Measurements from ENCODE around the gene DENND4B. TPM values are rescaled to one million over a fixed set of nuclear protein-coding genes. Genes with fewer than 3 reads are reported as not detected.

DENND4B gene
- total and polyA plus RNA-seq, 9 of the 15 experiments (the other 6 are each of a cell fraction or from before 2014, with no cell fraction given), result 9.5 to 80.5 (median 23.1) TPM

- TF ChIP-seq NFIC (IDR thresholded peaks at IDR 0.05) (peak; percentile 100), TAL1 (IDR thresholded peaks at IDR 0.05) (no peak), ARID3A (IDR thresholded peaks at IDR 0.05; ENCODE audit: borderline replicate concordance, low read depth, low read length) (no peak), FIP1L1 (IDR thresholded peaks at IDR 0.05; ENCODE audit: low read depth, low read length, poor library complexity, severe bottlenecking) (no peak), SMARCA4 (IDR thresholded peaks at IDR 0.05) (no peak), PKNOX1 (IDR thresholded peaks at IDR 0.05) (peak; percentile 48), MCM3 (IDR thresholded peaks at IDR 0.05) (no peak), FUS (optimal IDR thresholded peaks at IDR 0.05; ENCODE audit: low read depth, low read length) (no peak), IFI16 (CRISPR knock-in tag; IDR thresholded peaks at IDR 0.05) (no peak), NFIX (CRISPR knock-in tag; IDR thresholded peaks at IDR 0.05; ENCODE audit: low read depth) (peak; percentile 93)
Measured at GRCh38 chr1:153880962-153881361, 65.6 kb downstream of the DENND4B start (continued).

- H3K4me1 ChIP-seq (replicated peaks in 1 of 2; ENCODE audit: control insufficient read depth in 2 of 2, insufficient read depth in 2 of 2, low read length in 2 of 2), result peaks cover 3 to 33% of the 10 kb centered on the region in 2 experiments; a peak in 4 of 5 replicates
- BruUV-seq (replicated peaks), result no TSS peak
- intact Hi-C loops (cut with micrococcal nuclease) (loop anchor here (5.0 kb wide), 1 partner anchor 42 kb away; the partner anchor contains the start of gene GATAD2B), in situ Hi-C loops (cut with MboI) (no loop called here)
- no peaks in the 10 kb centered on the region for H3K27me3 ChIP-seq (ENCODE audit: control insufficient read depth in 2 of 2, insufficient read depth in 2 of 2, low read length in 2 of 2)
- no peak overlapping the region for H3K9ac ChIP-seq (ENCODE audit: insufficient read depth in 1 of 2, low read depth in 2 of 2, low read length in 2 of 2)
- H3K36me3 ChIP-seq (ENCODE audit: control insufficient read depth, insufficient read depth, low read length), result no peaks in the 10 kb centered on the region; the same call in 2 of the 3 replicates
- no peak for FAIRE-seq
- no peak for DNase-seq (ENCODE audit: extremely low read depth in 1 of 4, low spot score in 3 of 4)
- POLR2A ChIA-PET, result interaction anchor here (1.1 kb wide), 1 partner anchor 9 kb away, joined by 5 read pairs; no protein-coding TSS in a partner anchor
- H4K20me1 ChIP-seq (replicated peaks; ENCODE audit: control insufficient read depth, insufficient read depth, low read length), result peaks cover 13% of the 10 kb centered on the region
- WGBS (ENCODE audit: insufficient coverage, low coverage, missing lambda C conversion rate), result 88% methylated on average over 9 of the region's 9 CpGs
- CTCF ChIA-PET (ENCODE audit: low intra/inter-chr PET ratio), result no interaction called here
- H3K9me3 ChIP-seq (replicated peaks; ENCODE audit: control insufficient read depth, insufficient read depth, low read depth, low read length), result no peaks in the 10 kb centered on the region
- no peak for ATAC-seq
- peaks cover 5% of the 10 kb centered on the region for H3K9me1 ChIP-seq (ENCODE audit: control insufficient read depth, insufficient read depth, low read length)
- no peak overlapping the region for H3K4me2 ChIP-seq (ENCODE audit: insufficient read depth, low read length)
- H3K79me2 ChIP-seq (ENCODE audit: control insufficient read depth, insufficient read depth, low read length), result peaks cover 78% of the 10 kb centered on the region
- no peak overlapping the region for H2AFZ ChIP-seq (ENCODE audit: low read depth, low read length)
- no peak overlapping the region for H3K4me3 ChIP-seq
- no peak overlapping the region for H3K27ac ChIP-seq (ENCODE audit: extremely low read depth, low read depth, low read length)
- TF ChIP-seq ZNF3 (CRISPR knock-in tag; IDR thresholded peaks at IDR 0.05), result no peak
- no peak for TF ChIP-seq KDM5B (IDR thresholded peaks at IDR 0.05; ENCODE audit: insufficient replicate concordance, low read depth, low read length)
- no peak for TF ChIP-seq IFI16 (CRISPR knock-in tag; IDR thresholded peaks at IDR 0.05)
- no peak for TF ChIP-seq TAL1 (IDR thresholded peaks at IDR 0.05)
- TF ChIP-seq MLX (CRISPR knock-in tag; conservative IDR thresholded peaks at IDR 0.05), result no peak
- no peak for TF ChIP-seq EZH2 (IDR thresholded peaks at IDR 0.05; ENCODE audit: borderline replicate concordance, low read depth, low read length)
- no peak for TF ChIP-seq FOXK1 (CRISPR knock-in tag; IDR thresholded peaks at IDR 0.05; ENCODE audit: borderline replicate concordance)
- TF ChIP-seq ZNF639 (CRISPR knock-in tag; conservative IDR thresholded peaks at IDR 0.05 in 1 of 2, IDR thresholded peaks at IDR 0.05 in 1 of 2), result no peak
Measured at GRCh38 chr1:153880024-153880423, 66.5 kb downstream of the DENND4B start.

Measured in K562 (cell line).